ENCODE results near the gene CROCC.
"Not testable (repeated sequence)": the region's sequence is repeated elsewhere in the genome, so short reads cannot be mapped to it uniquely, and the experiment has no call there.

The CROCC gene

DNA sequence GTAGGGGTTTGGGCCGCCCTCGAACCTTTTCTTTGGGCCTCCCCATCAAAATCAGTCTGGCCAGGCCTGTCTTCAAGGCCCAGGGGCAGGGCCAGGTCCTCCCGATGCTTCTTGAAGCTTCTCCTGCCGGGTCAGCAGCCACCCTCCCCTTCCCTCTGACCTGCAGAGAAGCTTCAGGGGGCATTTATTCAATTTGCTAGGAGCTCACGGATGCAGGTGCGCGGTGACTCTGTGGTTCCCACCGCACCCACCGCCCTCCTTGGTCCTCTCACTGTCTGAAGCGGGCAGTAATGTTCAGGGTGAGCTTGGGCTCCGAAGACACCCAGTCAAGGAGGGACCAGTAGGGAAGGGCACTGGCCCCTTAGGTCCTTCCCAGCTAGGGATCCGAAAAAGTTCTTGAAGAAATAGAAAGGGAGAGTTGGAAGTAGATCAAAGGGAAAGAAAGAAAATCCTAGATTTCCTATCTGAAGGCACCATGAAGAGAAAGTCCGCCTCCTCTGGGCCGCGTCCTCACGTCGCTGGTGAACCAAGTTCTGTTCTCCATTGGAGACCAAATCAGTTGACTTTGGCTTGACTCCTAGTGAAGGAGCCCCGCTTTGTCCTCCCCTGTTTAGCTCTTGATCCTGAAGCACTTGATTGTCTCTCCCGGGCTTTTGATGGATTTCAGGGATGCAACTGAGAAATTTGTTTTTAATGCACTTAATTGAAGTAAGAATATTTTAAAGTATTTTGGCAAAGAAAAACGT lies 34.7 kb upstream of the CROCC start:
- no peak overlapping the region for H3K4me3 ChIP-seq (replicated peaks in 1 of 2; ENCODE audit: low read depth in 2 of 2, low read length in 2 of 2)
- DNase-seq (ENCODE audit: low read depth in 2 of 2): no peak
- TF ChIP-seq CTCF (IDR thresholded peaks at IDR 0.05; ENCODE audit: low read depth, low read length): no peak

GRCh38 chr1:16888860-16889816 lies 32.6 kb upstream of the CROCC start:
- peak overlapping the region; percentile 53 to 63 for H3K4me3 ChIP-seq (replicated peaks in 1 of 2; ENCODE audit: low read depth in 2 of 2, low read length in 2 of 2)
- peak; percentile 31 for TF ChIP-seq CTCF (IDR thresholded peaks at IDR 0.05; ENCODE audit: low read depth, low read length)

DNA sequence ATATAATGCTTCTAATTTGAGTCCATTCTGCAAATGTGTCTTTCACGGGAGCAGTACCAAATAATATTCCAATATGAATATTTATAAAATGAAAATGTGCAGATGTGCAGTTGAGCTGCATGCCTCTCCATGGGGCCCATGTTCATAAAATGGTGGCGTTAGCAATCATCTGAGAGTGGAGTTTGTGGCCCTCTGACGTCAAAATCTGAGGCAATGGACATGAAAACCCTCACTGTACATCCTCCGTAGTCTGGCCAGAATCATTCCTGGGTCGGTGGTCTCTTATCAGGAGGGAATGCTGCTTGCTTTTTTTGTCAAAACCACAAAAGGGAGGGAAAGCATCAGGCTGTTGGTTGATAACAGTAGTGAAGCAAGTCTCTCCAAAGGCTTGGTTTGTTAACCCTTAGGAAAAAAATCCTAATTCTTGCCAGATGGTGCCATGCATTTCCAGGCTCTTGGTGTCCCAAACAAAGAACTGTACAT lies 31.2 kb upstream of the CROCC start:
- not testable (repeated sequence) for DNase-seq (ENCODE audit: low read depth in 2 of 2); H3K4me3 ChIP-seq (replicated peaks in 1 of 2; ENCODE audit: low read depth in 2 of 2, low read length in 2 of 2)

More at GRCh38 chr1:16888860-16889816, 32.6 kb upstream of the CROCC start:
- peak; percentile 93 to 94 for DNase-seq (ENCODE audit: low read depth in 2 of 2)

DNA sequence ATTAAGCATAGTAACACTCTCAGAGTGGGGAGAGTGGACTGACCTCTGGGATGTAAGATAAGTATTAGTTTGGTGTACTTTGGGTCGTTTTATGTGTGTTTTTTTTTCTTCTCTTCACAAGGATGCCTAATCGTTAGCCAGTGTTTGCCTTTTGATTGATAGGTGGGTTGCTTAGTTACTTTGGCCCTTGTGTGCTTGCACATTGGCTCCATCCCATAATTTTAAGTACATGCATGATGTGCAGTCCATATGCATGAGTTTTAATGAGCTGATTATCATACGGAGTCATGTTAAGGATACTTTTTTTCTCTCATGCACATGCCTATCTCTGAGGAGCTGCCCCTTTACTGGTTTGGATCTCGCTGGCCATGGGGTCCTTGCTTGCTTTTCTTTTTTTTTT lies 30.7 kb upstream of the CROCC start:
- DNase-seq (ENCODE audit: low read depth in 2 of 2); H3K4me3 ChIP-seq (replicated peaks in 1 of 2; ENCODE audit: low read depth in 2 of 2, low read length in 2 of 2): not testable (repeated sequence)

DNA sequence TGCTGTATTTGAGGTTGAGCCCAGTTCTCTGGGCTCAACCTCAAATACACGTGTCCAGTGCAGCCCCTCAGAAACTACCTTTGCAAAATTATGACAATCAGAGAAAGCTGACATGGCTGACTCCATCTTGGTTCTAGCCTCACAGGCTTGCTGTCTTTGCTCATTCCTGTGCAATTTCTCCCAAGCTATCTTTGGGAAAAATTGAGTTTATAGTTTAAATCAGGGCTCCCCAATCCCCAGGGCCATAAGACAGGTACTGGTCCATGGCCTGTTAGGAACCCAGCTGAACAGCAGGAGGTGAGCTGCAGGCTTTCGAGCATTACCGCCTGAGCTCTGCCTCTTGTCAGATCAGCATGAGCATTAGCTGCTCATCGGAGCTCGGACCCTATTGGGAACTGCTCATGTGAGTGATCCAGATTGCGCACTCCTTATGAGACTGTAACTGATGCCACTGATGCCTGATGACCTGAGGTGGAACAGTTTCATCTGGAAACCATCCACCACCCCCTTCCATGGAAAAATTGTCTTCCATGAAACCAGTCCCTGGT lies 28.7 kb upstream of the CROCC start:
- DNase-seq (ENCODE audit: low read depth in 2 of 2): not testable (repeated sequence)

GRCh38 chr1:16893796-16894195 lies 27.9 kb upstream of the CROCC start:
- H3K4me3 ChIP-seq (replicated peaks in 1 of 2; ENCODE audit: low read depth in 2 of 2, low read length in 2 of 2): not testable (repeated sequence)

More for the DNA sequence above, 28.7 kb upstream of the CROCC start:
- H3K4me3 ChIP-seq (replicated peaks in 1 of 2; ENCODE audit: low read depth in 2 of 2, low read length in 2 of 2): not testable (repeated sequence)

GRCh38 chr1:16894338-16894737 lies 27.4 kb upstream of the CROCC start:
- H3K4me3 ChIP-seq (replicated peaks in 1 of 2; ENCODE audit: low read depth in 2 of 2, low read length in 2 of 2); DNase-seq (ENCODE audit: low read depth in 2 of 2): not testable (repeated sequence)

More at GRCh38 chr1:16893796-16894195, 27.9 kb upstream of the CROCC start:
- DNase-seq (ENCODE audit: low read depth in 2 of 2): not testable (repeated sequence)

DNA sequence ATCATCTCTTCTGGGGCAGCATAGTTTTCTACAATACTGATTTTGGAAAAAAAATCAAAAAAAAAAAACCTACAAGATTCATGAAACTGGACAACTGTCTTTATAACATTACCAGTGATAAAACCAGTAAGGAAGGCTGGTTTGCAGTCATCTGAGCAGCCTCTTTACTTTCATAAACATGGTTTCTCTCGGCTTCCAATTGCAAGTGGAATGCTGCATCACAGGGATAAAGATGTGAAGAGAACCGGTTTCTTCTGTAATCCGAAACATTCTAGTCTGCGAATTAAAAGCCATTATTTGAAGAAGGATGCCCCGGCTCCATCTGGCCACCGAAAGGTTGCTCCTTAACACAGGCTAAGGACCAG lies 26.5 kb upstream of the CROCC start:
- H3K4me3 ChIP-seq (replicated peaks in 1 of 2; ENCODE audit: low read depth in 2 of 2, low read length in 2 of 2): peak overlapping the region; percentile 14 to 48
- DNase-seq (ENCODE audit: low read depth in 2 of 2): not testable (repeated sequence)

DNA sequence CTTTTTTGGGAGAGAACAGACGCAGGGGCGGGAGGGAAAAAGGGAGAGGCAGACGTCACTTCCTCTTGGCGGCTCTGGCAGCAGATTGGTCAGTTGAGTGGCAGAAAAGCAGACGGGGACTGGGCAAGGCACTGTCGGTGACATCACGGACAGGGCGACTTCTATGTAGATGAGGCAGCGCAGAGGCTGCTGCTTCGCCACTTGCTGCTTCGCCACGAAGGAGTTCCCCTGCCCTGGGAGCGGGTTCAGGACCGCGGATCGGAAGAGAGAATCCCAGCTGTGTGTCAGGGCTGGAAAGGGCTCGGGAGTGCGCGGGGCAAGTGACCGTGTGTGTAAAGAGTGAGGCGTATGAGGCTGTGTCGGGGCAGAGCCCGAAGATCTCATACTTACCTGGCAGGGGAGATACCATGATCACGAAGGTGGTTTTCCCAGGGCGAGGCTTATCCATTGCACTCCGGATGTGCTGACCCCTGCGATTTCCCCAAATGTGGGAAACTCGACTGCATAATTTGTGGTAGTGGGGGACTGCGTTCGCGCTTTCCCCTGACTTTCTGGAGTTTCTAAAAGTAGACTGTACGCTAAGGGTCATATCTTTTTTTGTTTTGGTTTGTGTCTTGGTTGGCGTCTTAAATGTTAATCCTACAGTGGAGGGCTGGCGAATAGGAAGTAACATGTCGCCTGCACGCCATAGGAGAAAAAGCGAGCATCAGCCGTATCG lies 26.0 kb upstream of the CROCC start, which contains the start of gene RNU1-2:
RNU1-2 (plus strand) TSS at position 383 of the 718 bp plus-strand sequence.
- DNase-seq (ENCODE audit: low read depth in 2 of 2): peak; percentile 100

GRCh38 chr1:16896316-16897055 lies 25.2 kb upstream of the CROCC start:
- DNase-seq (ENCODE audit: low read depth in 2 of 2): peak; percentile 81 to 84
- H3K4me3 ChIP-seq (replicated peaks in 1 of 2; ENCODE audit: low read depth in 2 of 2, low read length in 2 of 2): peak overlapping the region in 1 of 2 donors; percentile 13

More for the DNA sequence above, 26.0 kb upstream of the CROCC start, which contains the start of gene RNU1-2:
- H3K4me3 ChIP-seq (replicated peaks in 1 of 2; ENCODE audit: low read depth in 2 of 2, low read length in 2 of 2): peak within 1 kb of the TSS; percentile 14 to 48

- not testable (repeated sequence) for H3K4me3 ChIP-seq (replicated peaks in 1 of 2; ENCODE audit: low read depth in 2 of 2, low read length in 2 of 2); DNase-seq (ENCODE audit: low read depth in 2 of 2)
Observed at GRCh38 chr1:16897653-16898052, 24.1 kb upstream of the CROCC start.

DNA sequence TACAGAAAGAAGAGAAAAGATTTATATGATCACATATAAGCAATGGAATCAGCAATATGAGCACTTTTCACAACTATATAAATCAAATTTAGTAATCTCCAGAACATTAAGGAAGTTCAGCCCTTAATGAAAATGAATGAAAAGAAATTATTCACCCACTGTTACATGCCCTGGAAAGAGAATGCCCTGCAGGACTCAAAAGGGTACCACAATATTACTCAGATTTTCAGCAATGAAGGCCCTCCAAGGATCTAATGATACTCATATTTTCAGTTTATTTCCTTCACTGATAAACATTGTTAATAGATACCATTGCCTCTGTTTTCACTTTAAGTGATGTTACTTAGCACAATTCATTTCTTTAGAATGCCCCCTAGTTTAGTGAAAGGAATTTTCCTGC lies 23.4 kb upstream of the CROCC start:
- H3K4me3 ChIP-seq (replicated peaks in 1 of 2; ENCODE audit: low read depth in 2 of 2, low read length in 2 of 2); DNase-seq (ENCODE audit: low read depth in 2 of 2): not testable (repeated sequence)

GRCh38 chr1:16899020-16899419 lies 22.7 kb upstream of the CROCC start:
- H3K4me3 ChIP-seq (replicated peaks in 1 of 2; ENCODE audit: low read depth in 2 of 2, low read length in 2 of 2); DNase-seq (ENCODE audit: low read depth in 2 of 2): not testable (repeated sequence)

Measured in cardiac fibroblast (primary cell).